K562 (cell line): ENCODE data around the gene CTDSPL. TPM values are rescaled to one million over a fixed set of nuclear protein-coding genes. Genes with fewer than 3 reads are reported as not detected.
"Not testable (repeated sequence)": the region's sequence is repeated elsewhere in the genome, so short reads cannot be mapped to it uniquely, and the experiment has no call there.

Experiments
- ATAC-seq: fragments of 200-7000 bp; cut with Tn5 transposase; 3 replicates; pipeline ENCODE4 v1.9.1; 2020; ENCODE audit warnings: moderate library complexity
- BruUV-seq: library from RNA; stranded (reverse); fragments of 400-500 nt; replicated peaks from 2 replicates; lab custom pipeline; 2021; lab: Mats Ljungman, UMichigan
- CTCF ChIA-PET: fragments of 300-600 bp; formaldehyde crosslinking; extraction: SDS; loops from one replicate; lab custom pipeline; 2021; ENCODE audit warnings: low intra/inter-chr PET ratio; lab: Yijun Ruan, JAX
- POLR2A ChIA-PET: fragments of 300-600, 350-650 bp; sonication (Branson Sonifier 250); formaldehyde crosslinking; extraction: SDS; loops from one replicate; lab custom pipeline; 2021; ENCODE audit warnings: antibody characterized with exemption, inconsistent platforms; lab: Yijun Ruan, JAX
- DNase-seq, 4 experiments: peaks; one replicate each; pipeline versions ENCODE4 v3.0.0 to v3.0.0-alpha.2; 2011 to 2018; ENCODE audit warnings: low spot score in 3 of 4, mixed read lengths in 3 of 4; ENCODE audit errors: extremely low read depth in 1 of 4
- FAIRE-seq: peaks from 2 replicates; lab custom pipeline; 2011; peaks lifted over from hg19 to GRCh38; lab: Jason Lieb, UNC
- H2AFZ ChIP-seq: 2 replicates; pipeline ENCODE4 v1.6.0; 2011; ENCODE audit warnings: low read depth, low read length, control low read depth, inconsistent platforms
- H3K27ac ChIP-seq: fragments of 200-600 bp; 3 replicates; pipeline ENCODE4 v1.8.0; 2011; ENCODE audit warnings: low read depth, mild to moderate bottlenecking, control low read depth, inconsistent platforms, low read length, moderate library complexity, mixed read lengths; ENCODE audit errors: extremely low read depth
- H3K27me3 ChIP-seq, 2 experiments: fragments of 300-600 bp in 1 of 2; 2 replicates in 1 of 2; 3 replicates in 1 of 2; pipeline versions ENCODE4 v1.6.0 to v1.8.0; 2011; ENCODE audit warnings: inconsistent platforms in 2 of 2, low read length in 2 of 2, mild to moderate bottlenecking in 1 of 2, mixed read lengths in 1 of 2, moderate library complexity in 1 of 2; ENCODE audit not compliant: control insufficient read depth in 2 of 2, insufficient read depth in 2 of 2
- H3K36me3 ChIP-seq: fragments of 300-600 bp; 3 replicates; pipeline ENCODE4 v1.8.0; 2011; ENCODE audit warnings: mild to moderate bottlenecking, low read length, inconsistent platforms; ENCODE audit not compliant: control insufficient read depth, insufficient read depth
- H3K4me1 ChIP-seq, 2 experiments: fragments of 200-600 bp in 1 of 2; replicated peaks in 1 of 2; 2 replicates in 1 of 2; 3 replicates in 1 of 2; pipeline versions ENCODE4 v1.5.1 to v1.8.0; 2011; ENCODE audit warnings: inconsistent platforms in 2 of 2, low read length in 2 of 2, mild to moderate bottlenecking in 1 of 2, mixed read lengths in 1 of 2, moderate library complexity in 1 of 2; ENCODE audit not compliant: control insufficient read depth in 2 of 2, insufficient read depth in 2 of 2
- H3K4me2 ChIP-seq: 2 replicates; pipeline ENCODE4 v1.6.1; 2011; ENCODE audit warnings: low read length, control low read depth, inconsistent platforms, mixed read lengths; ENCODE audit not compliant: insufficient read depth
- H3K4me3 ChIP-seq: fragments of 200-600 bp; sonication (generic), shearing (Covaris generic); 2 replicates; pipeline ENCODE4 v1.5.1; 2016; ENCODE audit warnings: control low read depth, inconsistent platforms
- H3K79me2 ChIP-seq: fragments of 200-600 bp; 3 replicates; pipeline ENCODE4 v1.8.0; 2011; ENCODE audit warnings: low read length, inconsistent platforms; ENCODE audit not compliant: control insufficient read depth, insufficient read depth
- H3K9ac ChIP-seq, 2 experiments: 2 replicates each; pipeline versions ENCODE4 v1.6.0 to v1.6.1; 2011; ENCODE audit warnings: low read depth in 2 of 2, low read length in 2 of 2, control low read depth in 1 of 2, inconsistent platforms in 1 of 2, mild to moderate bottlenecking in 1 of 2, mixed read lengths in 1 of 2; ENCODE audit not compliant: insufficient read depth in 1 of 2
- H3K9me1 ChIP-seq: one replicate; pipeline ENCODE4 v1.6.0; 2011; ENCODE audit warnings: inconsistent platforms, mild to moderate bottlenecking, low read length, moderate library complexity; ENCODE audit not compliant: control insufficient read depth, insufficient read depth
- H3K9me3 ChIP-seq: replicated peaks from 2 replicates; pipeline ENCODE4 v1.5.1; 2011; ENCODE audit warnings: low read depth, low read length, inconsistent platforms; ENCODE audit not compliant: control insufficient read depth, insufficient read depth
- H4K20me1 ChIP-seq: replicated peaks from 2 replicates; pipeline ENCODE4 v1.6.1; 2011; ENCODE audit warnings: low read length, inconsistent platforms, mixed read lengths; ENCODE audit not compliant: control insufficient read depth, insufficient read depth
- CEBPB ChIP-seq: fragments of 450-650 bp; IDR thresholded peaks from 2 replicates; pipeline ENCODE4 v1.6.1; 2016; ENCODE audit warnings: missing genetic modification characterization, missing compliant biosample characterization
- CEBPG ChIP-seq, 3 experiments: fragments of 200-800 bp in 1 of 3; sonication (Bioruptor generic) in 1 of 3; sonication (generic) in 1 of 3; formaldehyde crosslinking in 1 of 3; IDR thresholded peaks in 2 of 3; conservative IDR thresholded peaks in 1 of 3; 2 replicates each; pipeline versions ENCODE4 v1.6.1 to v1.8.0; 2016 to 2022; ENCODE audit warnings: missing compliant biosample characterization in 2 of 3, missing genetic modification characterization in 2 of 3, mild to moderate bottlenecking in 1 of 3, missing genetic modification reagents in 1 of 3
- ZBTB11 ChIP-seq, 3 experiments: fragments of 200-800 bp in 1 of 3; fragments of 250-450 bp in 1 of 3; fragments of 450-650 bp in 1 of 3; sonication (Bioruptor Pico) in 1 of 3; sonication (Bioruptor generic) in 1 of 3; formaldehyde crosslinking in 1 of 3; IDR thresholded peaks; 2 replicates each; pipeline versions ENCODE4 v1.6.1 to v1.8.0; 2016 to 2022; ENCODE audit warnings: mild to moderate bottlenecking in 2 of 3, missing genetic modification characterization in 2 of 3, missing compliant biosample characterization in 1 of 3, moderate library complexity in 1 of 3
- WGBS: fragments of 100-300 bp; shearing (Covaris generic); methylation state at CpG from one replicate; pipeline ENCODE4 v1.1.6; 2016; ENCODE audit warnings: low coverage, mixed read lengths; ENCODE audit not compliant: insufficient coverage; ENCODE audit errors: missing lambda C conversion rate; 5-methylcytosine and 5-hydroxymethylcytosine counted together
- in situ Hi-C: fragments of 300-500 bp; cut with MboI; formaldehyde crosslinking; loops from 4 replicates; pipeline ENCODE4 v1.15.0; 2018; ENCODE audit warnings: inconsistent platforms, mixed read lengths
- intact Hi-C: fragments of 100-400 bp; cut with micrococcal nuclease; formaldehyde crosslinking; loops from 2 replicates; pipeline ENCODE4 v1.14.2; 2022
- polyA plus RNA-seq, 8 experiments: library from polyadenylated mRNA; depleted of rRNA in 4 of 8; stranded (reverse) in 5 of 8; unstranded in 3 of 8; fragments of >200 nt; fragmentation: Nextera tagmentation in 2 of 8; fragmentation: Illumina TruSeq in 1 of 8; extraction: Ambion mirVana in 2 of 8; extraction: Trizol in 1 of 8; gene quantifications; 2 replicates each; pipeline versions ENCODE4 v1.2.1 to v1.2.3, GENCODE V29; 2011 to 2014; ENCODE audit warnings: inconsistent platforms in 1 of 8, missing spikeins in 1 of 8
- total RNA-seq, 7 experiments: library from RNA; depleted of rRNA in 6 of 7; stranded (reverse); fragments of >200 nt in 6 of 7; fragmentation: Illumina TruSeq in 2 of 7; extraction: Trizol in 2 of 7; gene quantifications; 2 replicates each; pipeline versions ENCODE4 v1.2.1 to v1.2.3, GENCODE V29; 2011 to 2021; ENCODE audit warnings: low replicate concordance in 1 of 7

Gene CTDSPL
- total and polyA plus RNA-seq, 9 of the 15 experiments (the other 6 are each of a cell fraction or from before 2014, with no cell fraction given): 5.1 to 19.3 (median 11.3) TPM

GRCh38 chr3:37988376-37988775, 126.7 kb downstream of the CTDSPL start:
- DNase-seq; FAIRE-seq; H3K9me1 ChIP-seq; H3K9ac ChIP-seq; H3K79me2 ChIP-seq; H3K36me3 ChIP-seq; H3K4me3 ChIP-seq; intact Hi-C loops; TF ChIP-seq CEBPG (CRISPR knock-in tag; IDR thresholded peaks at IDR 0.05): not testable (repeated sequence)
- H2AFZ ChIP-seq: peak overlapping the region; percentile 64
- TF ChIP-seq CEBPG (tag; conservative IDR thresholded peaks at IDR 0.05 in 1 of 2, IDR thresholded peaks at IDR 0.05 in 1 of 2): peak in 1 of 2 experiments; percentile 43; a peak in 1 of 4 replicates
- TF ChIP-seq ZBTB11 (CRISPR knock-in tag; IDR thresholded peaks at IDR 0.05): 0 out of 6 replicates have a peak, but pooled peaks of 1 of the 3 experiments have one; percentile 12
- peak; percentile 56 for TF ChIP-seq CEBPB
- TF ChIP-seq, all 486 proteins: peak for 3; not testable (repeated sequence) for 483
- H3K4me2 ChIP-seq, ATAC-seq, H3K27me3 ChIP-seq, BruUV-seq, POLR2A ChIA-PET, H3K9me3 ChIP-seq, CTCF ChIA-PET, H4K20me1 ChIP-seq, H3K27ac ChIP-seq, in situ Hi-C loops: not testable (repeated sequence)
- peaks cover 64 to 68% of the 10 kb centered on the region in 2 experiments for H3K4me1 ChIP-seq
- 65% methylated on average over 10 of the region's 10 CpGs for WGBS
